ENCODE measurements around the gene STT3A. TPM values are rescaled to one million over a fixed set of nuclear protein-coding genes. Genes with fewer than 3 reads are reported as not detected.

Gene STT3A
- total and polyA plus RNA-seq, 3 donors from 2014 or later: 83.3 to 147 (median 86.0) TPM

DNA sequence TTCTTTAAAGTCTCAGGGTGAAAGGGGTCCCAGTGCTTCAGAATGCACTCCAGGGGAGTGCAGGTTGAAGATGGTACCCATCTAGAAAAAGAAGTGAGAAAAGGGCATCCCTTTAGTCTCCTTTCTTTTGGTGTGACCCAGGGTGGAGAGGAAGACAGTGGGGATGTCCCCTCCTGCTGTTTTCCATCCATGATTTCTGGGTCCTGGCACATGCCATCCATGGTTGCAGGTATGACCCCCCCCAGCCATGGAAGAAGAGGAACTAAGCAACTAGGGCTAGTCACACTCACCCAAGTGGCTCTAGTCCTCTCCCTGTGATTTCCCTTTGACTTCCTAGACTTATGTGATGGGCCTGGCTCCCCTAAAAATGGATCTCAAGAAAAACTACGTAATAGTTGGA, 39.3 kb upstream of the STT3A start:
- Histone ChIP-seq H3K36me3 (ENCODE audit: low read depth, missing control alignments) (no peaks in the 10 kb centered on the region), H3K9me3 (no peaks in the 10 kb centered on the region), H3K27ac (no peak overlapping the region), H3K27me3 (no peaks in the 10 kb centered on the region), H3K4me3 (no peak overlapping the region), H3K4me1 (no peaks in the 10 kb centered on the region)
- DNase-seq: no peak
- TF ChIP-seq, protein P1, sequence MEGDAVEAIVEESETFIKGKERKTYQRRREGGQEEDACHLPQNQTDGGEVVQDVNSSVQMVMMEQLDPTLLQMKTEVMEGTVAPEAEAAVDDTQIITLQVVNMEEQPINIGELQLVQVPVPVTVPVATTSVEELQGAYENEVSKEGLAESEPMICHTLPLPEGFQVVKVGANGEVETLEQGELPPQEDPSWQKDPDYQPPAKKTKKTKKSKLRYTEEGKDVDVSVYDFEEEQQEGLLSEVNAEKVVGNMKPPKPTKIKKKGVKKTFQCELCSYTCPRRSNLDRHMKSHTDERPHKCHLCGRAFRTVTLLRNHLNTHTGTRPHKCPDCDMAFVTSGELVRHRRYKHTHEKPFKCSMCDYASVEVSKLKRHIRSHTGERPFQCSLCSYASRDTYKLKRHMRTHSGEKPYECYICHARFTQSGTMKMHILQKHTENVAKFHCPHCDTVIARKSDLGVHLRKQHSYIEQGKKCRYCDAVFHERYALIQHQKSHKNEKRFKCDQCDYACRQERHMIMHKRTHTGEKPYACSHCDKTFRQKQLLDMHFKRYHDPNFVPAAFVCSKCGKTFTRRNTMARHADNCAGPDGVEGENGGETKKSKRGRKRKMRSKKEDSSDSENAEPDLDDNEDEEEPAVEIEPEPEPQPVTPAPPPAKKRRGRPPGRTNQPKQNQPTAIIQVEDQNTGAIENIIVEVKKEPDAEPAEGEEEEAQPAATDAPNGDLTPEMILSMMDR (IDR thresholded peaks at IDR 0.05): no peak
- TF ChIP-seq POLR2A (IDR thresholded peaks at IDR 0.05): no peak
- 100% methylated on average over 1 of the region's 1 CpG for WGBS, 2 donors
- intact Hi-C loops (cut with DNase I; ENCODE audit: low total_unique reads): no loop called here

DNA sequence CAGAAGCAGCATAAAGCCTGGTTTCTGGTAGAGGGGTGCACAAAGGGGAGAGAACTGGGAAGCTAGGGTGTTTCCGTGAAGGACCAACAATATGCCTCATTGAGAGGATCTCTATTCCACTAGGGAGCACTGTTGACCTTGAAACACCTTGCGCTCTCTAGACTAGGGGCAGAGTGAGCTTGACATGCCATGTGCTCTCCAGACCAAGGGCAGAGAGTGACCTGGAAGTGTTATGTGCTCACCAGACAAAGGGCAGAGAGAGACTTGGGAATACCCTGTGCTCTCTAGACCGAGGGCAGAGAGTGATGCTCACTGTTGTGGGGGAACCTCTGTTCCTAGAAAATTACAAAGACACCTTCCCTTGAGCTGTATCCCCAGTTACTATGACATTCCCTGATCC, 38.6 kb upstream of the STT3A start:
- WGBS, 2 donors: 92 to 95% methylated on average over 3 of the region's 3 CpGs
- no peak for TF ChIP-seq POLR2A (IDR thresholded peaks at IDR 0.05)
- TF ChIP-seq, protein P1 (IDR thresholded peaks at IDR 0.05): no peak
- Histone ChIP-seq H3K9me3 (no peaks in the 10 kb centered on the region), H3K27ac (no peak overlapping the region), H3K4me1 (no peaks in the 10 kb centered on the region), H3K4me3 (no peak overlapping the region), H3K36me3 (ENCODE audit: low read depth, missing control alignments) (no peaks in the 10 kb centered on the region), H3K27me3 (no peaks in the 10 kb centered on the region)
- no peak for DNase-seq
- intact Hi-C loops (cut with DNase I; ENCODE audit: low total_unique reads): no loop called here

DNA sequence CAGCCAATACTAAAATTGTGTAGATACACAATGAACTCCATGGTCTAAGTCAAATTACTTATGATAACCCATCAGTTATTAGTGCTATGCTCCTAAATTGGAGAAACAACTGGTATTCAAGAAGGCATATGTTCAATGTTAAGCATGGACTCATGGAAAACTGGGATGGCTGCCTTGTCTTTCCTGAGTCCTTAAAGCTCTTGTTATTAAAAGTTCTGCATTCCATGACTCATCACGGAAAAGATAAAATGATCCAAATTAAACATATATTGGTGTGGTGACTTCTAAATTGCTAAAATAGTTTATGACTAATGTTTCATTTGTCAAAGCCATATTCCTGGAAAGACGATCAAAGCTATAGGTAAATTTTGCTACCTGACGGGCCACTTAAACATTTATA, 32.8 kb upstream of the STT3A start:
- H3K36me3 ChIP-seq (ENCODE audit: low read depth, missing control alignments): no peaks in the 10 kb centered on the region
- 84 to 85% methylated on average over 3 of the region's 3 CpGs for WGBS, 2 donors
- H3K4me1 ChIP-seq: no peaks in the 10 kb centered on the region
- no peak overlapping the region for H3K4me3 ChIP-seq
- no peaks in the 10 kb centered on the region for H3K27me3 ChIP-seq
- DNase-seq: no peak
- H3K9me3 ChIP-seq: no peaks in the 10 kb centered on the region
- H3K27ac ChIP-seq: no peak overlapping the region
- intact Hi-C loops (cut with DNase I; ENCODE audit: low total_unique reads): no loop called here
- TF ChIP-seq, protein P1 (IDR thresholded peaks at IDR 0.05): no peak
- TF ChIP-seq POLR2A (IDR thresholded peaks at IDR 0.05): no peak

DNA sequence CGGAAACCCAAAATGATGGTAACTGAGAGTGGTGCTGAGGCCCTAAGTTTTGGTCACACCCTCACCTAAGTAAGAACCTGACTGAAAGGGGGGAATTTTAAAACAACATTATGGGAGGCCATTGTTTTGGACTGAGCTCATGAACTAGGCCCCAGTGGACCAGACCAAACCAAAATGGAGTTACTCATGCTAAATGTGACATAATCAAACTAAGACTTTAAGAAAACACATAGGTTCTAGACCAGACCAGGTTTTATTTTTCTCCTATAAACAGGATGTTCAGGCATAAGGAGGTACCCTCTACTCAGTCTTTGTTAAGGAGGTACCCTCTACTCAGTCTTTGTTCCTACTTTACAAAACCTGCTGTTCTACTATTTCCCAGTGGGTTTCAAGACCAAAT, 30.7 kb upstream of the STT3A start:
- Histone ChIP-seq H3K4me1 (no peaks in the 10 kb centered on the region), H3K4me3 (no peak overlapping the region), H3K36me3 (ENCODE audit: low read depth, missing control alignments) (no peaks in the 10 kb centered on the region), H3K27me3 (no peaks in the 10 kb centered on the region), H3K9me3 (no peaks in the 10 kb centered on the region), H3K27ac (no peak overlapping the region)
- 93 to 100% methylated on average over 1 of the region's 1 CpG for WGBS, 2 donors
- DNase-seq: no peak
- intact Hi-C loops (cut with DNase I; ENCODE audit: low total_unique reads): no loop called here
- no peak for TF ChIP-seq POLR2A (IDR thresholded peaks at IDR 0.05)
- TF ChIP-seq, protein P1 (IDR thresholded peaks at IDR 0.05): no peak

DNA sequence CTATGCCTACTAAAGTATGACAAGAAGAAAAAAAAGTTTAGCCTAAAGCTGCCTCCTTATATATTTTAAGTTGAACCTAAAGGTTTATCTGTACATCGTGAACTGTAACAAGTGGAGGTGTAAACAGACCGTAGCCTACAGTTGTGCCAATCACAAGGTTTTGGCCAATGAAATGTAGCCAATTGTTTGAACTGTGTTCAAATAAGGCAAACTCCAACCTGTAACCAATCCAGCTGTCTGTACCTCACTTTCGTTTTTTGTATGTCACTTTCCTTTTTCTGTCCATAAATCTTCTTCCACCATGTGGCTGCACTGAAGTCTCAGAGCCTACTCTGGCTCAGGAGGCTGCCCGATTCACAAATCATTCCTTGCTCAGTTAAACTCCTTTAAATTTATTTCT, 30.2 kb upstream of the STT3A start:
- 71 to 72% methylated on average over 4 of the region's 4 CpGs for WGBS, 2 donors
- no peak for DNase-seq
- no peak overlapping the region for H3K4me3 ChIP-seq
- intact Hi-C loops (cut with DNase I; ENCODE audit: low total_unique reads): no loop called here
- H3K27ac ChIP-seq: no peak overlapping the region
- no peaks in the 10 kb centered on the region for H3K4me1 ChIP-seq
- H3K27me3 ChIP-seq: no peaks in the 10 kb centered on the region
- H3K9me3 ChIP-seq: no peaks in the 10 kb centered on the region
- no peaks in the 10 kb centered on the region for H3K36me3 ChIP-seq (ENCODE audit: low read depth, missing control alignments)
- TF ChIP-seq, protein P1 (IDR thresholded peaks at IDR 0.05): no peak
- TF ChIP-seq POLR2A (IDR thresholded peaks at IDR 0.05): no peak

All from testis (tissue), 3 donors.